Gastrocnemius medialis (tissue), 4 donors: ENCODE measurements around the gene KCNJ10.

Experiments
- POLR2A ChIP-seq, 2 donors: fragments of 450-650 bp; IDR thresholded peaks; one replicate each; pipeline ENCODE4 v1.6.1; 2017; ENCODE audit warnings: antibody characterized with exemption in 2 of 2, mild to moderate bottlenecking in 2 of 2, moderate library complexity in 2 of 2
- TF ChIP-seq, protein P1 (sequence below), 5 experiments: fragments of 450-650 bp in 3 of 5; fragments of 200-600 bp in 2 of 5; sonication (generic) in 2 of 5; IDR thresholded peaks in 4 of 5; conservative IDR thresholded peaks in 1 of 5; 1 replicate in 4 of 5; 2 replicates in 1 of 5; pipeline ENCODE4 v1.5.1; 2016 to 2019; ENCODE audit warnings: antibody characterized with exemption in 5 of 5, mild to moderate bottlenecking in 3 of 5, moderate library complexity in 3 of 5

DNA sequence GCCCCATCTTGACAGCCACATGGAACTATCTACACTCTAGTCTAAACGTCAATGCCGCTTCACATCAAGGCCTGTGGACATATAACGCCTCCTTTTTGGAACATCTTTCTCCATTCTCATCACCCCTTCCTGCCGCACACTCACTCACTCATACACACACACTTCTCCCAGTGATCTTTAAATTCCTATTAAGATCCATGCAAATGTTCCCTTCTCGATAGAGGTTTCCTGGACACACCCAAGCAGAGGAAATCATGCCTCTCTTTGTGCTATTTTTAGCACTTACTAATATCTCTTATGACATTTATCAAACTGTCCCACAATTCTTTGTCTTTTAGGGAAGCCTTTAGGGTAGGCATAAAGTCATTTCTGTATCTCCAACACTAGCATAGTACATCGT, 87.7 kb downstream of the KCNJ10 start:
- TF ChIP-seq, protein P1, sequence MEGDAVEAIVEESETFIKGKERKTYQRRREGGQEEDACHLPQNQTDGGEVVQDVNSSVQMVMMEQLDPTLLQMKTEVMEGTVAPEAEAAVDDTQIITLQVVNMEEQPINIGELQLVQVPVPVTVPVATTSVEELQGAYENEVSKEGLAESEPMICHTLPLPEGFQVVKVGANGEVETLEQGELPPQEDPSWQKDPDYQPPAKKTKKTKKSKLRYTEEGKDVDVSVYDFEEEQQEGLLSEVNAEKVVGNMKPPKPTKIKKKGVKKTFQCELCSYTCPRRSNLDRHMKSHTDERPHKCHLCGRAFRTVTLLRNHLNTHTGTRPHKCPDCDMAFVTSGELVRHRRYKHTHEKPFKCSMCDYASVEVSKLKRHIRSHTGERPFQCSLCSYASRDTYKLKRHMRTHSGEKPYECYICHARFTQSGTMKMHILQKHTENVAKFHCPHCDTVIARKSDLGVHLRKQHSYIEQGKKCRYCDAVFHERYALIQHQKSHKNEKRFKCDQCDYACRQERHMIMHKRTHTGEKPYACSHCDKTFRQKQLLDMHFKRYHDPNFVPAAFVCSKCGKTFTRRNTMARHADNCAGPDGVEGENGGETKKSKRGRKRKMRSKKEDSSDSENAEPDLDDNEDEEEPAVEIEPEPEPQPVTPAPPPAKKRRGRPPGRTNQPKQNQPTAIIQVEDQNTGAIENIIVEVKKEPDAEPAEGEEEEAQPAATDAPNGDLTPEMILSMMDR (IDR thresholded peaks at IDR 0.05 in 4 of 5, conservative IDR thresholded peaks at IDR 0.05 in 1 of 5) = no peak
- TF ChIP-seq POLR2A (IDR thresholded peaks at IDR 0.05) = no peak
